Tibial nerve (tissue), 4 donors: ENCODE results near the gene HTR1E. TPM values are rescaled to one million over a fixed set of nuclear protein-coding genes. Genes with fewer than 3 reads are reported as not detected.

ENCODE experiments used
- DNase-seq, 2 donors: peaks; one replicate each; pipeline ENCODE4 v3.0.0-alpha.2; 2019; ENCODE audit warnings: low spot score in 2 of 2
- H3K27ac ChIP-seq, 4 donors: fragments of 200-600 bp; sonication (generic) in 3 of 4; one replicate each; pipeline ENCODE4 v1.5.1; 2017 to 2019; ENCODE audit warnings: mild to moderate bottlenecking in 1 of 4
- H3K27me3 ChIP-seq, 2 donors: fragments of 200-600 bp; sonication (generic) in 1 of 2; one replicate each; pipeline versions ENCODE4 v1.5.1 to v1.6.0; 2017 to 2019
- H3K36me3 ChIP-seq, 3 donors: fragments of 200-600 bp; sonication (generic); one replicate each; pipeline ENCODE4 v1.5.1; 2018 to 2019
- H3K4me1 ChIP-seq, 4 donors: fragments of 200-600 bp; sonication (generic) in 3 of 4; one replicate each; pipeline ENCODE4 v1.5.1; 2017 to 2019
- H3K4me3 ChIP-seq, 4 donors: fragments of 200-600 bp; sonication (generic) in 3 of 4; one replicate each; pipeline ENCODE4 v1.5.1; 2017 to 2019; ENCODE audit warnings: mild to moderate bottlenecking in 1 of 4, moderate library complexity in 1 of 4
- H3K9me3 ChIP-seq, 4 donors: fragments of 200-600 bp; sonication (generic) in 3 of 4; one replicate each; pipeline ENCODE4 v1.5.1; 2017 to 2019
- CTCF ChIP-seq, 5 experiments: fragments of 200-600 bp in 3 of 5; fragments of 450-650 bp in 2 of 5; sonication (generic) in 3 of 5; IDR thresholded peaks; one replicate each; pipeline ENCODE4 v1.5.1; 2016 to 2019; ENCODE audit warnings: antibody characterized with exemption in 5 of 5, mild to moderate bottlenecking in 3 of 5, moderate library complexity in 2 of 5
- EP300 ChIP-seq, 2 donors: sonication (generic); formaldehyde crosslinking; IDR thresholded peaks; one replicate each; pipeline ENCODE4 v1.6.1; 2017; ENCODE audit warnings: antibody characterized with exemption in 2 of 2, mild to moderate bottlenecking in 1 of 2
- POLR2A ChIP-seq, 2 donors: fragments of 450-650 bp; IDR thresholded peaks; one replicate each; pipeline ENCODE4 v1.6.1; 2017; ENCODE audit warnings: antibody characterized with exemption in 2 of 2, mild to moderate bottlenecking in 2 of 2, moderate library complexity in 2 of 2
- WGBS, 2 donors: methylation state at CpG; one replicate each; pipeline ENCODE4 v1.1.5; 2018; 5-methylcytosine and 5-hydroxymethylcytosine counted together
- total RNA-seq, 4 donors: library from RNA; depleted of rRNA; stranded (reverse); fragments of >200 nt; gene quantifications; one replicate each; pipeline ENCODE4 v1.1.0, GENCODE V29; 2016

The HTR1E gene
- total RNA-seq, 4 donors from 2014 or later = not detected

GRCh38 chr6:86943819-86944407 lies 6.6 kb downstream of the HTR1E start:
- TF ChIP-seq CTCF (IDR thresholded peaks at IDR 0.05) (no peak), POLR2A (IDR thresholded peaks at IDR 0.05) (no peak), EP300 (IDR thresholded peaks at IDR 0.05) (no peak)
- no peaks in the 10 kb centered on the region for H3K36me3 ChIP-seq
- no peaks in the 10 kb centered on the region for H3K9me3 ChIP-seq
- no peaks in the 10 kb centered on the region for H3K27me3 ChIP-seq
- no peak for DNase-seq
- 30 to 59% methylated on average over 5 of the region's 5 CpGs for WGBS, 2 donors
- no peak overlapping the region for H3K4me3 ChIP-seq
- no peak overlapping the region for H3K27ac ChIP-seq
- no peaks in the 10 kb centered on the region for H3K4me1 ChIP-seq

- H3K9me3 ChIP-seq = no peaks in the 10 kb centered on the region
- H3K4me1 ChIP-seq = no peaks in the 10 kb centered on the region
- DNase-seq = no peak
- no peaks in the 10 kb centered on the region for H3K36me3 ChIP-seq
- WGBS, 2 donors = 75 to 79% methylated on average over 3 of the region's 3 CpGs
- H3K27ac ChIP-seq = no peak overlapping the region
- H3K27me3 ChIP-seq = no peaks in the 10 kb centered on the region
- TF ChIP-seq CTCF (IDR thresholded peaks at IDR 0.05) (no peak), EP300 (IDR thresholded peaks at IDR 0.05) (no peak), POLR2A (IDR thresholded peaks at IDR 0.05) (no peak)
- H3K4me3 ChIP-seq = no peak overlapping the region
These were observed 12.4 kb downstream of the HTR1E start for GRCh38 chr6:86949771-86950170.

GRCh38 chr6:86952991-86953390 lies 15.7 kb downstream of the HTR1E start:
- TF ChIP-seq CTCF (IDR thresholded peaks at IDR 0.05) = no peak
- no peak for TF ChIP-seq EP300 (IDR thresholded peaks at IDR 0.05)
- no peak for TF ChIP-seq POLR2A (IDR thresholded peaks at IDR 0.05)
- Histone ChIP-seq H3K4me1 (no peaks in the 10 kb centered on the region), H3K27me3 (no peaks in the 10 kb centered on the region), H3K4me3 (no peak overlapping the region), H3K27ac (no peak overlapping the region), H3K36me3 (no peaks in the 10 kb centered on the region), H3K9me3 (no peaks in the 10 kb centered on the region)
- DNase-seq = no peak
- WGBS, 2 donors = 36 to 43% methylated on average over 1 of the region's 1 CpG

GRCh38 chr6:86959656-86960055 lies 22.3 kb downstream of the HTR1E start:
- Histone ChIP-seq H3K4me3 (no peak overlapping the region), H3K9me3 (no peaks in the 10 kb centered on the region), H3K36me3 (no peaks in the 10 kb centered on the region), H3K27ac (no peak overlapping the region), H3K4me1 (no peaks in the 10 kb centered on the region), H3K27me3 (no peaks in the 10 kb centered on the region)
- no peak for TF ChIP-seq POLR2A (IDR thresholded peaks at IDR 0.05)
- no peak for TF ChIP-seq CTCF (IDR thresholded peaks at IDR 0.05)
- no peak for TF ChIP-seq EP300 (IDR thresholded peaks at IDR 0.05)
- WGBS, 2 donors = 88 to 95% methylated on average over 2 of the region's 2 CpGs
- DNase-seq = no peak

GRCh38 chr6:86961455-86962200 lies 24.3 kb downstream of the HTR1E start:
- WGBS, 2 donors = 76 to 84% methylated on average over 8 of the region's 8 CpGs
- DNase-seq = no peak
- Histone ChIP-seq H3K27me3 (no peaks in the 10 kb centered on the region), H3K4me3 (no peak overlapping the region), H3K4me1 (no peaks in the 10 kb centered on the region), H3K27ac (no peak overlapping the region), H3K9me3 (no peaks in the 10 kb centered on the region), H3K36me3 (no peaks in the 10 kb centered on the region)
- TF ChIP-seq EP300 (IDR thresholded peaks at IDR 0.05) = no peak
- no peak for TF ChIP-seq POLR2A (IDR thresholded peaks at IDR 0.05)
- TF ChIP-seq CTCF (IDR thresholded peaks at IDR 0.05) = no peak
